22Rv1 (cell line): ENCODE results near the gene RASSF1.

Experiments
- ZFX ChIP-seq: fragments of 450-650 bp; IDR thresholded peaks from 2 replicates; pipeline ENCODE4 v1.6.1; 2017; ENCODE audit warnings: antibody characterized with exemption, borderline replicate concordance
- TF ChIP-seq, protein P1 (sequence below): fragments of 450-650 bp; IDR thresholded peaks from 2 replicates; pipeline ENCODE4 v1.5.1; 2017; ENCODE audit warnings: mild to moderate bottlenecking

DNA sequence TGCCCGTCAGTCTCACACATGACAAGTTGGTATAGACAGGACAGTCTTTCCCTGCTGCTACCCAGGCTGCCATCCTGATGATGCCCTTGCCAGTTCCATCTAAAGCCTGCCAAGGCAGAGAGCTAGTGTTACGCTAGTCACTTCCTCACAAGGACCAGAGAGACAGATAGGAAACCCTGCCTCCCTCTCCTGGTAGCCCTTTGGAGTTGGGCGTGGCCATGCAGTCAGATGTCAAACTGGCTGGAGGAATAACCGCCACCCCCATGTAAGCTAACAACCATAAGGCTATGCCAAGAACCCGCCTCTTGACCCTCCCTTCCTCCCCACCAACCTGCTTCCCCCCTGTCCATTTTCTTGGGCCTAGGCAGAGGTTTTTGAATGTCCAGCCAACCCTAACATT, 15.9 kb upstream of the RASSF1 start:
- TF ChIP-seq, protein P1, sequence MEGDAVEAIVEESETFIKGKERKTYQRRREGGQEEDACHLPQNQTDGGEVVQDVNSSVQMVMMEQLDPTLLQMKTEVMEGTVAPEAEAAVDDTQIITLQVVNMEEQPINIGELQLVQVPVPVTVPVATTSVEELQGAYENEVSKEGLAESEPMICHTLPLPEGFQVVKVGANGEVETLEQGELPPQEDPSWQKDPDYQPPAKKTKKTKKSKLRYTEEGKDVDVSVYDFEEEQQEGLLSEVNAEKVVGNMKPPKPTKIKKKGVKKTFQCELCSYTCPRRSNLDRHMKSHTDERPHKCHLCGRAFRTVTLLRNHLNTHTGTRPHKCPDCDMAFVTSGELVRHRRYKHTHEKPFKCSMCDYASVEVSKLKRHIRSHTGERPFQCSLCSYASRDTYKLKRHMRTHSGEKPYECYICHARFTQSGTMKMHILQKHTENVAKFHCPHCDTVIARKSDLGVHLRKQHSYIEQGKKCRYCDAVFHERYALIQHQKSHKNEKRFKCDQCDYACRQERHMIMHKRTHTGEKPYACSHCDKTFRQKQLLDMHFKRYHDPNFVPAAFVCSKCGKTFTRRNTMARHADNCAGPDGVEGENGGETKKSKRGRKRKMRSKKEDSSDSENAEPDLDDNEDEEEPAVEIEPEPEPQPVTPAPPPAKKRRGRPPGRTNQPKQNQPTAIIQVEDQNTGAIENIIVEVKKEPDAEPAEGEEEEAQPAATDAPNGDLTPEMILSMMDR, result no peak
- no peak for TF ChIP-seq ZFX
